ENCODE results near the gene CRIP2. TPM values are rescaled to one million over a fixed set of nuclear protein-coding genes. Genes with fewer than 3 reads are reported as not detected.

The CRIP2 gene
- total and polyA plus RNA-seq, 2 of the 8 experiments (the other 6 are each of a cell fraction or from before 2014, with no cell fraction given): 4.2 to 13.5 TPM

DNA sequence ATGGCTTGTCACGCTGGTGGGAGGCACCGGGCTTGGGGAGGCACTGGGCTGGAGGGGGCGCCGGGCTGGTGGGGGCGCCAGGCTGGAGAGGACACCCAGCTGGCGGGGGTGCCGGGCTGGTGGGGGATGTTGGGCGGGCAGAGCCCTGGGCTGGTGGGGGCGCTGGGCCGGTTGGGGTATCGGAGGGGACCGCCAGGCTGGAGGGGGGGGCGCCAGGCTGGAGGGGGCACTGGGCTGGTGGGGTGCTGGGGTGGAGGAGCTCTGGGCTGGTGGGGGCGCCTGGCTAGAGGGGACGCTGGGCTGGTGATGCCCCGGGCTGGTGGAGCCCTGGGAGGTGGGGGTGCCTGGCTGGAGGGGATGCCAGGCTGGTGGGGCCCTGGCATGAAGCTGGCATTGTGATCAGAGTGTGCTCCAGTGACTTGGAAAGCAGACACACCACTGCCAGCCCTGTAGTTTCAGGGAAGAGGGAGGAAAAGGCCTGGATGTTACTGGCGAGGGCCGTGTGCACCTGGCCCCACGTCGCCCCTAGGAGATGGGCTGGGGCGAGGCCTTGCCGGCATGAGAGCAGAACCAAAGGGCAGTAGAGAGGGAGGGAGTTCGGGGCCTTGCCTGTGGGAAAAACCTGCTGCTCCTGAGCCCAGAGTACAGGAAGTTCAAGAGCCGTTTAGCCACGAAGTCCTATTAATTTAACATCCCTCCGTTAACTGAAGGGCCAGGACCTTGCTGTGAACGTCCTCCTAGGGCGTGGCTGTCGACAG lies 29.5 kb downstream of the CRIP2 start:
- H3K18ac ChIP-seq (ENCODE audit: extremely low read depth, low read length): no peak overlapping the region
- FAIRE-seq: no peak
- no peaks in the 10 kb centered on the region for H3K36me3 ChIP-seq (ENCODE audit: control insufficient read depth in 2 of 4, insufficient read depth in 4 of 4, low read length in 3 of 4)
- TF ChIP-seq SIN3A (conservative IDR thresholded peaks at IDR 0.05 in 1 of 2, IDR thresholded peaks at IDR 0.05 in 1 of 2; ENCODE audit: low read depth in 1 of 2, low read length in 2 of 2) (no peak), FOSL1 (IDR thresholded peaks at IDR 0.05; ENCODE audit: insufficient read depth, low read depth, low read length) (no peak), SP4 (IDR thresholded peaks at IDR 0.05; ENCODE audit: low read length) (no peak), BACH1 (IDR thresholded peaks at IDR 0.05; ENCODE audit: low read length) (no peak), KDM1A (IDR thresholded peaks at IDR 0.05; ENCODE audit: borderline replicate concordance, low read length) (no peak), TEAD4 (IDR thresholded peaks at IDR 0.05; ENCODE audit: low read depth, low read length) (no peak), RXRA (IDR thresholded peaks at IDR 0.05; ENCODE audit: insufficient read depth, low read depth, low read length) (no peak), GTF2F1 (IDR thresholded peaks at IDR 0.05; ENCODE audit: borderline replicate concordance, low read depth, low read length) (no peak), SP1 (IDR thresholded peaks at IDR 0.05; ENCODE audit: low read depth, low read length) (no peak), EP300 (IDR thresholded peaks at IDR 0.05; ENCODE audit: borderline replicate concordance in 1 of 2, low read depth in 2 of 2, low read length in 2 of 2) (no peak), CEBPB (IDR thresholded peaks at IDR 0.05; ENCODE audit: low read depth, low read length) (no peak), TCF12 (IDR thresholded peaks at IDR 0.05; ENCODE audit: low read depth, low read length) (no peak), ZNF274 (IDR thresholded peaks at IDR 0.05; ENCODE audit: borderline replicate concordance, extremely low read depth, low read length) (no peak), EGR1 (IDR thresholded peaks at IDR 0.05; ENCODE audit: borderline replicate concordance, low read depth, low read length) (no peak)

More for the DNA sequence above, 29.5 kb downstream of the CRIP2 start:
- H2BK15ac ChIP-seq (ENCODE audit: low read length): no peak overlapping the region
- no peaks in the 10 kb centered on the region; a peak in 1 of 7 replicates for H3K4me1 ChIP-seq (replicated peaks in 1 of 4; ENCODE audit: control insufficient read depth in 3 of 4, insufficient read depth in 4 of 4, low read length in 3 of 4)
- no peak overlapping the region for H2AK5ac ChIP-seq (ENCODE audit: low read depth, low read length)
- no peaks in the 10 kb centered on the region for H3K79me2 ChIP-seq (ENCODE audit: control insufficient read depth in 1 of 2, insufficient read depth in 2 of 2, low read length in 2 of 2)
- DNase-seq (ENCODE audit: low read depth in 1 of 2, low spot score in 2 of 2): no peak
- H3K9ac ChIP-seq (replicated peaks in 1 of 4; ENCODE audit: extremely low read depth in 1 of 4, low read depth in 3 of 4, low read length in 3 of 4): no peak overlapping the region
- ChIA-PET CTCF (ENCODE audit: partially characterized antibody) (interaction anchor here (0.7 kb wide), 1 partner anchor 86 kb away, joined by 3 read pairs; no protein-coding TSS in a partner anchor), POLR2A (ENCODE audit: partially characterized antibody) (no interaction called here)
- H2BK120ac ChIP-seq (replicated peaks; ENCODE audit: low read depth, low read length): no peak overlapping the region
- no peak overlapping the region for H3K4ac ChIP-seq (replicated peaks; ENCODE audit: insufficient read length, low read depth, low read length)
- no peak overlapping the region for H3K4me3 ChIP-seq (ENCODE audit: extremely low read depth in 1 of 4, insufficient read depth in 2 of 4, low read depth in 3 of 4, low read length in 4 of 4)
- no peak overlapping the region for H3K14ac ChIP-seq (ENCODE audit: insufficient read length)
- no peak overlapping the region for H3K56ac ChIP-seq (replicated peaks; ENCODE audit: insufficient read length, low read depth, low read length)
- 90% methylated on average over 11 of the region's 29 CpGs; no CpG with 5 or more reads in 1 of the 2 experiments for WGBS, 2 experiments (ENCODE audit: extremely low coverage in 1 of 2, insufficient coverage in 1 of 2, insufficient read length in 1 of 2, insufficient replicate concordance in 2 of 2, low coverage in 1 of 2, low lambda C conversion rate in 2 of 2, missing lambda C conversion rate in 1 of 2)
- H4K8ac ChIP-seq (ENCODE audit: extremely low read depth, insufficient read depth, low read length): no peak overlapping the region
- H2AFZ ChIP-seq (ENCODE audit: low read length): no peak overlapping the region
- H4K5ac ChIP-seq (ENCODE audit: insufficient read length, low read depth, low read length): no peak overlapping the region
- H4K20me1 ChIP-seq (replicated peaks in 1 of 2; ENCODE audit: control insufficient read depth in 1 of 2, insufficient read depth in 2 of 2, low read length in 2 of 2): no peaks in the 10 kb centered on the region
- H4K91ac ChIP-seq (replicated peaks; ENCODE audit: insufficient read length, low read length): no peak overlapping the region
- no peak overlapping the region for H2BK5ac ChIP-seq (ENCODE audit: low read depth, low read length)
- H3K27ac ChIP-seq (ENCODE audit: low read depth, low read length): no peak overlapping the region
- H3K4me2 ChIP-seq (ENCODE audit: insufficient read depth in 1 of 2, low read depth in 2 of 2, low read length in 2 of 2): no peak overlapping the region
- no peaks in the 10 kb centered on the region for H3K23me2 ChIP-seq (ENCODE audit: low read depth, low read length)
- H3K79me1 ChIP-seq (ENCODE audit: low read depth, low read length): no peaks in the 10 kb centered on the region
- H3K23ac ChIP-seq (ENCODE audit: insufficient read length): no peak overlapping the region
- H2BK12ac ChIP-seq (ENCODE audit: low read depth, low read length): no peak overlapping the region
- no peak overlapping the region for H2BK20ac ChIP-seq (ENCODE audit: low read length)
- H3K27me3 ChIP-seq (replicated peaks in 1 of 4; ENCODE audit: control insufficient read depth in 3 of 4, extremely low read depth in 1 of 4, insufficient read depth in 3 of 4, low read length in 3 of 4): no peaks in the 10 kb centered on the region; a peak in 1 of 7 replicates
- H3K9me3 ChIP-seq (ENCODE audit: insufficient read depth in 2 of 2, low read depth in 1 of 2, low read length in 1 of 2): no peaks in the 10 kb centered on the region; a peak in 1 of 4 replicates
